Measurements from ENCODE around the gene GSTK1.

Gene GSTK1

DNA sequence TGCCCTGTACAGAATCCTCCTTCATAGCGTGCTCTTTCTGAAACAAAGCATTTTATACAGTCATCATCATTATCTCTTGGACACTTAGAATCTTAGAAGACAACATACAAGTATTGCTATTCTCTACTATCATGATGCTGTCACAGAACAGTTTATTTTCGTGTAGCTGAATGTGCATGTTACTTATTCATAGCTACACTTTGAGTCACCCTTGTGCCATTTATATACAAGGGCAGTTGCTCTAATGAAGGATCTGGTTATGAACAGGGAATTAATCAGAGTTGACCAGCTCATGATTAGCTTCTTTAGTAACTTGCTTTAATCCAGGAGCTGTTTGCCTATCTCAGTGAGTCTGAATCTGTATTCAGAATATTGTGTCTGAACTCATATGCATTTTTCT is 36.1 kb downstream of the GSTK1 start:
- Histone ChIP-seq H3K4me2 (ENCODE audit: low read depth, low read length, poor library complexity, severe bottlenecking) (no peak overlapping the region), H3K36me3 (ENCODE audit: low read length) (peaks cover 59% of the 10 kb centered on the region)

DNA sequence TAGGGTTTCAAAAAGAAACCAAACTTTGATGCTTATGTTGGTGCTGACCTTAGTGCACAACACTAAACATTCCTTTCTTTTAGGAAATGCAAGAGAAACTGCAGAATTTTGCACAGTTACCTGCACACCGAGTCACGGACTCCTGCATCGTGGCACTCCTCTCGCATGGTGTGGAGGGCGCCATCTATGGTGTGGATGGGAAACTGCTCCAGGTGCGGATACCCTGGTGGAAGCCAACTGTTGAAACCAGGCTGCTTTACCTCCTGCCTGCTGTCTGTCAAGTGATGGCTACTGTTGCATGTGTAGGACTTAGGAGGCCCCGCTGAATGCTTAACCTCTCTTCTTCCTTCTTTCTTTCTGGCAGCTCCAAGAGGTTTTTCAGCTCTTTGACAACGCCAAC is 36.6 kb downstream of the GSTK1 start:
- Histone ChIP-seq H2AFZ (ENCODE audit: low read depth, low read length, severe bottlenecking) (no peak overlapping the region), H3K9me3 (ENCODE audit: insufficient read depth, low read length) (no peaks in the 10 kb centered on the region), H3K79me2 (ENCODE audit: insufficient read depth, low read length) (peaks cover 17% of the 10 kb centered on the region; the same call in 1 of the 2 replicates), H3K9me2 (replicated peaks; ENCODE audit: insufficient read depth, low read length) (no peaks in the 10 kb centered on the region), H3K36me3 (ENCODE audit: low read length) (peaks cover 55% of the 10 kb centered on the region), H3F3A (ENCODE audit: insufficient read depth) (no peaks in the 10 kb centered on the region), H3K27me3 (ENCODE audit: low read length) (no peaks in the 10 kb centered on the region), H3K9ac (ENCODE audit: low read length) (no peak overlapping the region), H3K4me2 (ENCODE audit: low read depth, low read length, poor library complexity, severe bottlenecking) (no peak overlapping the region), H3K4me3 (ENCODE audit: insufficient read depth, low read length, poor library complexity, severe bottlenecking) (no peak overlapping the region), H4K20me1 (ENCODE audit: low read depth, low read length) (no peaks in the 10 kb centered on the region), H3K27ac (ENCODE audit: low read depth, low read length) (no peak overlapping the region)
- no peak for TF ChIP-seq EZH2phosphoT487 (conservative IDR thresholded peaks at IDR 0.05; ENCODE audit: low read length)
- TF ChIP-seq, protein P1, sequence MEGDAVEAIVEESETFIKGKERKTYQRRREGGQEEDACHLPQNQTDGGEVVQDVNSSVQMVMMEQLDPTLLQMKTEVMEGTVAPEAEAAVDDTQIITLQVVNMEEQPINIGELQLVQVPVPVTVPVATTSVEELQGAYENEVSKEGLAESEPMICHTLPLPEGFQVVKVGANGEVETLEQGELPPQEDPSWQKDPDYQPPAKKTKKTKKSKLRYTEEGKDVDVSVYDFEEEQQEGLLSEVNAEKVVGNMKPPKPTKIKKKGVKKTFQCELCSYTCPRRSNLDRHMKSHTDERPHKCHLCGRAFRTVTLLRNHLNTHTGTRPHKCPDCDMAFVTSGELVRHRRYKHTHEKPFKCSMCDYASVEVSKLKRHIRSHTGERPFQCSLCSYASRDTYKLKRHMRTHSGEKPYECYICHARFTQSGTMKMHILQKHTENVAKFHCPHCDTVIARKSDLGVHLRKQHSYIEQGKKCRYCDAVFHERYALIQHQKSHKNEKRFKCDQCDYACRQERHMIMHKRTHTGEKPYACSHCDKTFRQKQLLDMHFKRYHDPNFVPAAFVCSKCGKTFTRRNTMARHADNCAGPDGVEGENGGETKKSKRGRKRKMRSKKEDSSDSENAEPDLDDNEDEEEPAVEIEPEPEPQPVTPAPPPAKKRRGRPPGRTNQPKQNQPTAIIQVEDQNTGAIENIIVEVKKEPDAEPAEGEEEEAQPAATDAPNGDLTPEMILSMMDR (IDR thresholded peaks at IDR 0.05; ENCODE audit: insufficient read depth, low read length, poor library complexity, severe bottlenecking): peak; percentile 46

More for the DNA sequence above, 36.1 kb downstream of the GSTK1 start:
- no peak for TF ChIP-seq EZH2phosphoT487 (conservative IDR thresholded peaks at IDR 0.05; ENCODE audit: low read length)
- TF ChIP-seq, protein P1 (IDR thresholded peaks at IDR 0.05; ENCODE audit: insufficient read depth, low read length, poor library complexity, severe bottlenecking): no peak
- no peaks in the 10 kb centered on the region for H3F3A ChIP-seq (ENCODE audit: insufficient read depth)
- H3K27ac ChIP-seq (ENCODE audit: low read depth, low read length): no peak overlapping the region
- peaks cover 17% of the 10 kb centered on the region; the same call in 1 of the 2 replicates for H3K79me2 ChIP-seq (ENCODE audit: insufficient read depth, low read length)
- H3K27me3 ChIP-seq (ENCODE audit: low read length): no peaks in the 10 kb centered on the region
- no peak overlapping the region for H3K9ac ChIP-seq (ENCODE audit: low read length)
- no peaks in the 10 kb centered on the region for H4K20me1 ChIP-seq (ENCODE audit: low read depth, low read length)
- H3K4me3 ChIP-seq (ENCODE audit: insufficient read depth, low read length, poor library complexity, severe bottlenecking): no peak overlapping the region
- H2AFZ ChIP-seq (ENCODE audit: low read depth, low read length, severe bottlenecking): no peak overlapping the region
- no peaks in the 10 kb centered on the region for H3K9me2 ChIP-seq (replicated peaks; ENCODE audit: insufficient read depth, low read length)
- no peaks in the 10 kb centered on the region for H3K9me3 ChIP-seq (ENCODE audit: insufficient read depth, low read length)

DNA sequence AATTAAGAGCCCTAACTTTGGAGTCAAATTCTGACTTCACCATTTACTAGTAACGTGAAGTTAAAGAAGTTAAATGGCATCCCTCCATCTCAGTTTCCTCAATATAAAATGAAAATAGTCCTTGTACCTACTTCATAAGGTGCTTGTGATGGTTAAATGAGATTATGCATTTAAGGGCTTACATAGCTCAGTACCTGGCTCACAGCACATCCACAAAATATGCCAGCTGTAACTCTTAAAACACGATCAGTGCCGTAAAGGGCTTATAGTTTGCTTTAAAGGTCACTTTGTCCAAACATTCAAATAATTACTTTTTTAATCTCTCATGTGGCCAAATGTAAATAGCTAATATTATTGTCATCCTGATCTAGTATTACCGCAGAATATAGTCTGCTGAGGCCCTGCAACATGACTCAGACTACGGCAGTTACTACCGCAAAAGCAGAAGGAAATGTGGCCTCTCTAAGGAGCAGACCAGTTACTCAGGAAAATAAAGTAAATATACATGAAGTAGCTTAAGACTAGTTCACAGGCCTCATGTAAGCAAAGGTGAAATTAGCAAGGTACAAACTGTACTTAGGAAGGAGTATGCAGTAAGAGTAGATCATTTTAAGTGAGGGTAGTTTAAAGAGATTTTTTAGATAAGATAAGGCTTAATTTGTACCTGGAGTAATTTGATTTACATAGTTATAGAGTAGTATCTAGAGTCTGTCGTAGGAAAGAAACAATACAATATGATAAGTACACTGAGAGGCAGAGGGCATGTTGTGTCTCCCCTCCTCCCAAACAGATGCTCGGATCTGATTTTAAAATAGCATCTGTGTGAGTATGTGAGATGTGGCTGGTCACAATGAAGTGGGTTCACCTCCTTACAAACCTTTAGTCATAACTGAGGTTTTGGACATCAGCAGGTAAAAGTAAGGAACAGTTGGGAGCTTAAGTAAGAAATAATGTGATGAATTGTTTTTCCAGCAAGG is 38.0 kb downstream of the GSTK1 start:
- H3K36me3 ChIP-seq (ENCODE audit: low read length): peaks cover 50% of the 10 kb centered on the region
- H2AFZ ChIP-seq (ENCODE audit: low read depth, low read length, severe bottlenecking): no peak overlapping the region
- no peaks in the 10 kb centered on the region for H3K9me2 ChIP-seq (replicated peaks; ENCODE audit: insufficient read depth, low read length)
- no peaks in the 10 kb centered on the region for H4K20me1 ChIP-seq (ENCODE audit: low read depth, low read length)
- H3K4me3 ChIP-seq (ENCODE audit: insufficient read depth, low read length, poor library complexity, severe bottlenecking): no peak overlapping the region
- H3K79me2 ChIP-seq (ENCODE audit: insufficient read depth, low read length): peaks cover 10% of the 10 kb centered on the region; the same call in 1 of the 2 replicates
- H3K27ac ChIP-seq (ENCODE audit: low read depth, low read length): no peak overlapping the region
- TF ChIP-seq, protein P1 (IDR thresholded peaks at IDR 0.05; ENCODE audit: insufficient read depth, low read length, poor library complexity, severe bottlenecking): no peak
- TF ChIP-seq EZH2phosphoT487 (conservative IDR thresholded peaks at IDR 0.05; ENCODE audit: low read length): no peak
- no peaks in the 10 kb centered on the region for H3F3A ChIP-seq (ENCODE audit: insufficient read depth)
- H3K9ac ChIP-seq (ENCODE audit: low read length): no peak overlapping the region
- no peak overlapping the region for H3K4me2 ChIP-seq (ENCODE audit: low read depth, low read length, poor library complexity, severe bottlenecking)
- H3K9me3 ChIP-seq (ENCODE audit: insufficient read depth, low read length): no peaks in the 10 kb centered on the region
- H3K27me3 ChIP-seq (ENCODE audit: low read length): no peaks in the 10 kb centered on the region
